Pulmonary artery endothelial cell (primary cell): Measurements from ENCODE around the gene TWIST2. TPM values are rescaled to one million over a fixed set of nuclear protein-coding genes. Genes with fewer than 3 reads are reported as not detected.

Source experiments
- DNase-seq: peaks from one replicate; pipeline ENCODE4 v3.0.0-alpha.2; 2011; ENCODE audit warnings: low read depth, low spot score
- total RNA-seq: library from RNA; depleted of rRNA; stranded (reverse); fragments of >200 nt; gene quantifications from 2 replicates; pipeline ENCODE4 v1.2.3, GENCODE V29; 2014

Gene TWIST2
- total RNA-seq, 1 donor from 2014 or later = 5.4 TPM

DNA sequence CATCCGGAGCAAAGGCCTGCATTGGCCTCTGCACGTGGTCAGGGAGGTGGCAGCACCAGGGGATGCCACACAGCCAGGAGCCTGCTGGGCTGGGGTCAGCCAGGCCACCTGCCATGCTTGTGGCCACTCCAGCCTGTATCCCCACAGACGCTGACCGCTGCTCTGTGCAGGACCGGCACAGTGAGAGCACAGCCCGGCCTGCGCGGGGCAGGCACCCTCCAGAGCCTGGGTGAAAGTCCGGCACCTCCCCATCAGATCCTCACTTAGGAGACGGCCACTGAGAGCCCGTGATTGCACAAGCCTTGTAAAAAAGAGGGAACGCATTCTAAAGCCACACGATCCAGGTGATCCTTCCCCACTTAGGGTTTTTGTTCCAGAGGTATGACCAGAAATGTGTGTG, 42.2 kb downstream of the TWIST2 start:
- DNase-seq = no peak

GRCh38 chr2:238890618-238891456, 43.0 kb downstream of the TWIST2 start:
- no peak for DNase-seq

DNA sequence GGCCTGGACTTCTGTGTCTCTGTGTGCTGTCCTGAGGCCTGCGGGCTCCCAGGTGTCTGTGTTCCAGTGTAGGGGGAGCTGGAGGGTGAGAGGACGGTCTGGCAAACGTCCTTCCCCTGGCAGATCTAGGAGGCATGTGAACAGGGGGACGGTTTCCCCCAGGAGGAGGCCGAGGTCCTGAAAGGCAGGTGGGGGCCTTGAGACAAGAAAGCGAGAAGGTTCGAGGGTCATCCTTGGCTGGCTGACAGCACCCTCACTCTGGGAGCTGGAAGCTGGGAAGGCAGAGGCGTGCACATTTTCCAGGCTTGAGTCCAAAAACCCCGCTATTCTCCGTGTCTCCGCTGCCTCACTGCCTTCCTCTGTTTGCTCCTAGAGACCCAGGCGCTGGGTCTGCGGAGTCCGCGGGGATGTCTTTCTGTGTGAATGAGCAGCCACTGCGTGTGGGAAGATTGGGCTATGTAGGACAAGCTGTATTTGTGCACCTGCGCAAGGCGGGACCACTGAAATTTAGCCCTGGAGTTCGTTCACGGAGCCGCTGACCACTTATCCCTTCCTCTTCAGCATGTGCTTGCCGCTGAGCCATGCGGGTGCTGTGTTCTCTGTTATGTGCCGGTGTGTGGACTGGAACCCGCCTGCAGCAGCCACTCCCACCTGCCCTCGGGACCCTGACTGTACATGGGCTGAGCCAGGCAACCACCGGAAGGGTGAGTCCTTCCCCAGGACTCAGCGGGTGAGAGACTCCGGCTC, 43.7 kb downstream of the TWIST2 start:
- DNase-seq = no peak

DNA sequence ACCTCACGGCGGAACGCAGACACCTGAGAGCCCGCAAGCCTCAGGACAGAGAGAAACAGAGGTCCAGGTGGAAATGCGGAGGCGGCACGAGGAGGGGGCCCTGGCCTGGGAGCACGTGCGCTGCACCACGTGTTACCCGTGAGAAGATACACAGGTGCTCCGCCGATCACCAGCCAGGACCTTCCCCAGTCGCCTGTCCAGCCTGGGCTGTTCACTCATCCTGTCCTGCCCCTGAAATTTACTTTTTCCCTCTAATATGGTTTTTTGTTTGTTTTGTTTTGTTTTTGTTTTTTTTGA, 44.3 kb downstream of the TWIST2 start:
- DNase-seq = no peak

DNA sequence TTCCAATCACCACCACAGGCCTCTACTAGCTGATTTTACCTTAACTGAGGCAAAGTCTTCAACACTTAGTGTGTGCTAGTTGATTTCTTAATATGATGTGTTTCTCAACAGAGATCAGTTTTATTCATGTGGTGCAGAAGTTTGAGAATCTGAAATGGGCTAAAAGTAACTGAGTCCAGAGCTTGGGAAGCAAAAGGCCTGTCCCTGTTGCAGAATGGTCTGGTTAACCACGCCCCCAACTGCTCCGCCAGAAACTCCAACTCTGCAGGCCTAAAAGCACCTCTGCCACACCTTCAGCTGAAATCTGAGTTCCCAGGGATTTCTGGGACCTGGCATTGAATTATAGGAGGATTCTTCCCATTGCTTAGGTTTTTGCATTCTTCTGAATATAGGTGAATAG, 44.9 kb downstream of the TWIST2 start:
- no peak for DNase-seq

- DNase-seq = no peak
Measured at GRCh38 chr2:238893349-238894000, 45.6 kb downstream of the TWIST2 start.

DNA sequence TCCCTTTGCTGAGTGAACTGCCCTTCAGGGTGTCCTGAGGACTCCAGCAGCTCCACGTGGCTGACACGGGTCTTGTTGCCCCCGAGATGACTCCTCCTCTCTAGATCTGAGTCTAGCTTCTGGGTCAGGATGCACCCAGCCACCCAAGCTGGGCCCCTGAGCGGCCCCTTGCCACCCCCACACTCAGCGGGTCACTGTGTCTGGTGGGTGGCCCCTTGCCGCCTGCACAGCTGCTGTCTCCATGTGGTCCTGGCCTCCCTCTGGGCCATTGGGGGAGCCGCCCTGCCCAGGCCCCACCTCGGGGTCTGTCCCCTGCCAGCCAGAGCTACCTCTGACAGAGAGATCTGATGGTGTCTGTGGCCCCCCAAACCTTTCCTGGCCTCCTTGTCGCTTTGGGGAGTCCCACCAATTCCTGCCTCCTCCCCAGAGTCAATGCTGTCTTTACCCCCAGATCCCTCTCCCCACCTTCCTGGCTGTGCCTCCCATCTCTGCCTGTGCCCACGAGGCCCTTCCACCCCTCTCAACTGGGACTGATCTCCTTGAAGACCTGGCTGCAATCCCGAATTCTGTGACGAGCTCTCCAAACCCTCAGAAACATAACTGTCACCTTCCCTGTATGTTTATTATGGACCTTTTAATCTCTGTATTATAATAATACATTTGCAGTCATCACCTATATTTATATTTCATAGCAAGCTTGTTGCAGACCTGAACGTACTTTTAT, 46.5 kb downstream of the TWIST2 start:
- no peak for DNase-seq

DNA sequence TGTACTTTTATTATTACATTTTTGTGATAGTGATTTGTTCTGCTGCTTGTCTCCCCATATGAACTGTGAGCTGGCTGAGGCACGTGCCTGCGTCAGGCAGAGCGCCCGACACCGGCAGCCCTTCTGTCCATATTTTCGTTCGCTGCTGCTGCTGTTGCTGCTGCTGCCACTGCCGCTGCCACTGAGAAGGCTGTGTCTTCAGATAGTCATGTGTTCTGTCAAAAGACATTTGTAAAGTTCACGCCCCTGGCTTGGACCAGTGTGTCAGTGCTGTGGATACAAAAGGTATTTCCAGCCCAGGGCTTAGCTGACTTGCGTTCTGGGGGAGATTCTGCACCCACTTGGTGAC, 47.0 kb downstream of the TWIST2 start:
- DNase-seq = no peak

- no peak for DNase-seq
Measured at GRCh38 chr2:238895361-238895882, 47.5 kb downstream of the TWIST2 start.

DNA sequence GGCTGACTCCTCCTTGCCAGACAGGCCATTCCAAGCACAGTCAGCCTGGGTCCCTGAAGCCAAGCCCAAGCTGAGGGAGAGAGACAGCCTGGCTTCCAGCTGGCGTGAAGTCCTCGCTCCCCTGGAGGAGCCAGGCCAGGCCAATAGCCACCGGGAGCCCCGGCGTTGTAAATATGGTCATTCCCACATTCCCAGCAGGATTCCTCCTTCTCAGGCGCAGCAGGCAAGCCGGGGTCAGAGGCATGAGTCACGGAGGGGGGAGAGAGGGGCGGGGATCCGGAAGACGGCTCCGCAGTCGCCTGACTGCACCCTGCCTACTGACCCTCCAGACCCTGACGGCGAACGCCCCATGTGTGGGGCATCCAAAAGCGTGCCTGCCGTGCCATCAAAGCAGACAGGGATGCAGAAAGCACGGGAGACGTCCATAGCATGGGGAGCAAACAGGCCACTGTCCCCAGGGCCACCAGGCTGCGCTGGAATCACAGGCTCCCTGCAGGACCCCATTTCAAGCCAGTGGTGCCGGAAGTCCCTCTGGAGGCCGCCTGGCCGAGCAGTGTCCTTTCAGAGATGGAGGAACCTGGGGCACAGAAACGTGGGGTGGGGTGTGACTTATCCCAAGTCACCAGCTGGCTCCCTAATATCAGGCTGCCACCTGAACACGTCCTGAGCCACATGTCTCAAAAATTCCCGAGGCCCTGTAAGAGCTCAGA, 48.2 kb downstream of the TWIST2 start:
- no peak for DNase-seq

GRCh38 chr2:238896641-238897040, 48.8 kb downstream of the TWIST2 start:
- no peak for DNase-seq

DNA sequence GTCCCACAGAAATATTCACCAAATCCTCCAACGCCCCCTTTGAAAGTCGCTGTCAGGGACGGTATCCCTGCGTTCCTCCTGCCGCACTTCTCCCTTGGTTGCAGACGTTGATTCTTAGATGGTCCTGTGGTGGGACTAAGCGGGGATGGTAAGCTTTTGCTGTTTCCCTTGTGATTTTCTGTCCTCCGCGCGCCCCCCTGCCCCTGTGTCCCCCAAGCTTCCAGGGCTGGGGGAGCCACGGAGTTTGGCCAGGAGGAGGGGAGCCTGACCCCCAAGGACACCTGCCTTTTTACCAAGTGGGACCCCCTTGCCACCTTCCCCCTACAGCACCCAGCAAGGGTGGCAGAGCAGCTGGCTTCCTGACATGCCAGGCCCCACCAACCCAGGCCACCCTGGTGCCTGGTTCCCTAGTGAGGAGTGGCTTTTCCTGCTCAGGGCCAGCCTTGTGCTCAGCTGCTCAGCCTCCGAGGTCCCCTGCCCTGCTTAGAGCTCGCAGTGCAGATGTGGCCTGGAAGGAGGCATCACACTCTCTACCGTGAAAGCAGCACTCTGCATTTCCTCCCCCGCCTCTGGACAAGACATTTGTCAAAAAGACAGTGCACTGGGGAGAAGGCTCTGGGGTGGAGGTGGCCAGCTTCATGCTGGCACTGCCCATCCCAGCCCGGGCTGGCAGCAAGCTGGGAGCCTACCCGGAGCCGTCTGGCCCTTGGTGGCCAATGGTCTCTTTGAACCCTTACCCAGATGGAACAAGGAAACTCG, 49.4 kb downstream of the TWIST2 start:
- no peak for DNase-seq

- no peak for DNase-seq
Measured at GRCh38 chr2:238897911-238898311, 50.0 kb downstream of the TWIST2 start.

DNA sequence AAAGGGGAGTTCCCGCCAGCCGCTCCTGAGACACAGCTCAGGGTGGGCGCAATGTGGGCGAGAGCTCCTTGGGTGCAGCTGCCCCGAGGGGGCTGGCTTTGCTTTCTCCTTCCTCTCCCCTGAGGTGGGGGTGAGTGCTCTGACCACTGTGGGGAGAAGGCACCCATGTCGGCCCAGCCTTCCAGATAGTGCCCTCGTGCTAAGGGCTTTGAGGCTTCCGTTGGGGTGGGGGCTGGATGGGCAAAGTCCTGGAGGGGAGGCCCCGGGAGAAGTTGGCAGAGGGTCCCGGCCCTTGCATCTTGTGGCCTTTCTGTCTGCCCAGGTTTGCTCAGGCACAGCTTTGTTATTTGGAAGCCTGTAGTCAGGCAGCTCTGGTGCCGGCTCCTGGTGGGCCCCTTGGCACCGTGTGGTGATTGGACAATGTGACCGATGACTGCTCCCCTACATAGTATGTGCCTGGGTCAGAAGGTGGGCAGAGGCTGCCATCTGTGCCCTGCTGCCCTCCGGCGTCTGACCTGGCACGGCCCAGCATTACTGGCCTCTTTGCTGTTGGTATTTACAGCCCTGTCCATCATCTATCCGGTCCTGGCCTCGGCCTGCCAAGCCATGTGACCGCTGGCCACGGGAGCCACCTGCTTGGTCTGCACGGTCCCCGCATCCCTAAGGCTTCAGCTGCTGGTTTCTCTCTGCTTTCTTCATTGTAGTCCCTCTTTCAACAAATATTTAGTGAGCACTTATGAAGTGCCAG, 50.8 kb downstream of the TWIST2 start:
- DNase-seq = no peak

DNA sequence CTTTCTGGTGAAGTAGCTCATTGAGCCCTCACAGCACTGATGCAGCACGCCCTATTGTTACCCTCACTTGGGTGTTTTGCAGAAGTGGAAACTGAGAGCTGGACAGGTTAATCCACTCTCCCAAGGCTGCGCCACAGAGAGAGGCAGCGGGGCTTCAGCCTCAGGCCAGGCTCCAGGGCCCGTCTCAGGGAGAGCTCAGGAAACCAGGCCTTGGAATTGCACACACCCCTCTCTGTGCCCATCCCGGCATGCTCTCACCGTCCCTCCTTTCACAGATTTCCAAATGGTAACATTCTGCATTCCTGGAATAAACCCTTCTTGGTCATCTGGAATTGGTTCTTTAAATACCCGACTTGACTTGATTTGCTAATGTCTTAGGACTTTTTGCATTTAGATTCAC, 51.5 kb downstream of the TWIST2 start:
- DNase-seq = no peak

- DNase-seq = no peak
Measured at GRCh38 chr2:238900511-238900910, 52.6 kb downstream of the TWIST2 start.

GRCh38 chr2:238901461-238902057, 53.7 kb downstream of the TWIST2 start:
- no peak for DNase-seq

DNA sequence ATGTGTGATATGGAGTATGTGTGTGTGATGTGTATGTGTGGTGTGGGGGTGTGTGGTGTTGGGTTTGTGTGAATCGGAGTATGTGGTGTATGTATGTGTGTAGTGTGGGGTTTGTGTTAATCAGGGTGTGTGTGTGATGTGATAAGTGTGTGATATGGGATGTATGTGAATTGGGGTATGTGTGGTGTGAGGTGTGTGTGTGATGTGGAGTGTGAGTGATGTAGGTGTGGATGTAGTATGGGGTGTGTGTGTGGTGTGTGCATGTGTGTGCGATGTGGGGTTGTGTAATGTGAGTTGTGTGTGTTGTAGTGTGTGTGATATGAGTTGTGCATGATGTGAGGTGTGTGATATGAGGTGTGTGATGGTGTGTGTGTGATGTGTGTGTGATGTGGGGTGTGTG, 54.4 kb downstream of the TWIST2 start:
- DNase-seq = no peak

DNA sequence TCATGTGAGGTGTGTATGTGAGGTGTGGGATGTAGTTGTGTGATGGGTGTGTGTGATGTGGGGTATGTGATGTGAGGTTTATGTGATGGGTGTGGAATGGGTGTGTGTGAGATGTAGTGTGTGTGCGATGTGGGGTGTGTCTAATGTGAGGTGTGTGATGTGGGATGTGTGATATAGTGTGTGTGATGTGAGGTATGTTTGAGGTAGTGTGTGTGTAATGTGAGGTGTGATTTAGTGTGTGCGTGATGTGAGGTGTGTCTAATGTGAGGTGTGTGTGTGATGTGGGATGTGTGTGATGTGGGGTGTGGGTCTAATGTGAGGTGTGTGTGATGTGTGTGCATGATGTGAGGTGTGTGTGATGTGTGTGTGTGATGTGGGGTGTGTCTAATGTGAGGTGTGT, 55.3 kb downstream of the TWIST2 start:
- no peak for DNase-seq
